GM12873 (cell line): ENCODE measurements around the gene AMOTL1.

Experiments
- CTCF ChIP-seq: IDR thresholded peaks from 2 replicates; pipeline ENCODE4 v1.5.1; 2012; ENCODE audit warnings: low read depth, mild to moderate bottlenecking, moderate library complexity, low read length, control low read depth; ENCODE audit not compliant: insufficient read depth; ENCODE audit errors: missing control alignments

The AMOTL1 gene

GRCh38 chr11:94788396-94788795, 20.2 kb downstream of the AMOTL1 start:
- TF ChIP-seq CTCF, result no peak

- no peak for TF ChIP-seq CTCF
Measured at GRCh38 chr11:94790197-94790596, 22.0 kb downstream of the AMOTL1 start.

GRCh38 chr11:94790661-94791180, 22.6 kb downstream of the AMOTL1 start:
- TF ChIP-seq CTCF, result no peak

GRCh38 chr11:94791216-94791889, 23.2 kb downstream of the AMOTL1 start:
- no peak for TF ChIP-seq CTCF

GRCh38 chr11:94792451-94792850, 24.3 kb downstream of the AMOTL1 start:
- no peak for TF ChIP-seq CTCF

GRCh38 chr11:94793002-94793401, 24.8 kb downstream of the AMOTL1 start:
- TF ChIP-seq CTCF, result no peak

- TF ChIP-seq CTCF, result no peak
Measured at GRCh38 chr11:94793822-94794221, 25.7 kb downstream of the AMOTL1 start.
